CD8-positive, alpha-beta memory T cell (primary cell): ENCODE data around the gene ZBTB32. TPM values are rescaled to one million over a fixed set of nuclear protein-coding genes. Genes with fewer than 3 reads are reported as not detected.
"Not testable (repeated sequence)": the region's sequence is repeated elsewhere in the genome, so short reads cannot be mapped to it uniquely, and the experiment has no call there.

Experiments used
- CTCF ChIA-PET: fragments of 350-600 bp; sonication (Branson Sonifier 250); formaldehyde crosslinking; loops from one replicate; lab custom pipeline; 2021; ENCODE audit warnings: antibody characterized with exemption; lab: Charles Lee
- POLR2A ChIA-PET: fragments of 350-600 bp; sonication (Branson Sonifier 250); formaldehyde crosslinking; loops from one replicate; lab custom pipeline; 2021; ENCODE audit warnings: antibody characterized with exemption; lab: Charles Lee
- DNase-seq, 5 donors: peaks; one replicate each; pipeline versions ENCODE4 v3.0.0 to v3.0.0-alpha.2; 2020 to 2022; ENCODE audit warnings: mixed read lengths in 1 of 5
- H3K27ac ChIP-seq: one replicate; pipeline ENCODE4 v1.7.0; 2013; ENCODE audit warnings: low read depth, mild to moderate bottlenecking, low read length, moderate library complexity
- H3K27me3 ChIP-seq: 2 replicates; pipeline ENCODE4 v1.7.0; 2013; ENCODE audit warnings: low read length, mild to moderate bottlenecking; ENCODE audit not compliant: insufficient read depth, poor library complexity, severe bottlenecking
- H3K36me3 ChIP-seq: 2 replicates; pipeline ENCODE4 v1.7.0; 2013; ENCODE audit warnings: mild to moderate bottlenecking, low read length, moderate library complexity; ENCODE audit not compliant: insufficient read depth
- H3K4me1 ChIP-seq: 2 replicates; pipeline ENCODE4 v1.7.0; 2013; ENCODE audit warnings: mild to moderate bottlenecking, low read length, moderate library complexity; ENCODE audit not compliant: insufficient read depth
- H3K4me3 ChIP-seq: 2 replicates; pipeline ENCODE4 v1.7.0; 2013; ENCODE audit warnings: mild to moderate bottlenecking, low read length
- H3K9me3 ChIP-seq: 2 replicates; pipeline ENCODE4 v1.7.0; 2013; ENCODE audit warnings: mild to moderate bottlenecking, low read length
- H3K27ac Mint-ChIP-seq, 8 donors: one replicate each; pipeline ENCODE4 v1.8.0; 2020 to 2021; ENCODE audit warnings: mixed read lengths in 8 of 8, mild to moderate bottlenecking in 6 of 8, inconsistent platforms in 3 of 8, moderate library complexity in 3 of 8
- H3K27me3 Mint-ChIP-seq, 2 donors: one replicate each; pipeline ENCODE4 v1.8.0; 2020 to 2021; ENCODE audit warnings: mixed read lengths in 2 of 2, mild to moderate bottlenecking in 1 of 2, moderate library complexity in 1 of 2
- H3K36me3 Mint-ChIP-seq, 3 donors: one replicate each; pipeline ENCODE4 v1.8.0; 2020 to 2021; ENCODE audit warnings: mixed read lengths in 3 of 3, inconsistent platforms in 1 of 3, mild to moderate bottlenecking in 1 of 3
- H3K4me1 Mint-ChIP-seq, 3 donors: one replicate each; pipeline ENCODE4 v1.8.0; 2020 to 2021; ENCODE audit warnings: mixed read lengths in 3 of 3, inconsistent platforms in 1 of 3, mild to moderate bottlenecking in 1 of 3
- H3K4me3 Mint-ChIP-seq, 7 donors: one replicate each; pipeline ENCODE4 v1.8.0; 2020 to 2021; ENCODE audit warnings: mixed read lengths in 7 of 7, mild to moderate bottlenecking in 6 of 7, moderate library complexity in 4 of 7, inconsistent platforms in 2 of 7
- H3K9me3 Mint-ChIP-seq, 5 donors: one replicate each; pipeline ENCODE4 v1.8.0; 2020 to 2022; ENCODE audit warnings: mixed read lengths in 5 of 5, mild to moderate bottlenecking in 3 of 5, moderate library complexity in 2 of 5, inconsistent platforms in 1 of 5
- polyA plus RNA-seq: library from polyadenylated mRNA; unstranded; fragments of 300-500 nt; fragmentation: Illumina TruSeq; gene quantifications from one replicate; pipeline ENCODE4 v1.2.3, GENCODE V29; 2021
- total RNA-seq, 2 experiments: library from RNA; stranded (reverse); gene quantifications; one replicate each; pipeline ENCODE4 v1.2.3, GENCODE V29; 2021

ZBTB32 gene
- total and polyA plus RNA-seq, 3 experiments from 2014 or later, result 0.77 to 225 (median 223) TPM

- CTCF ChIA-PET, result interaction anchor here (0.7 to 1.4 kb wide), 3 partner anchors 13 to 17 kb away, joined by 3 to 4 read pairs (median 3); no protein-coding TSS in a partner anchor
- H3K27me3 ChIP-seq, result no peaks in the 10 kb centered on the region
- H3K4me1 Mint-ChIP-seq, result peaks cover 12 to 24% (median 12%) of the 10 kb centered on the region in 3 donors
- no peaks in the 10 kb centered on the region for H3K9me3 Mint-ChIP-seq
- no peaks in the 10 kb centered on the region for H3K27me3 Mint-ChIP-seq
- peak overlapping the region in 1 of 8 donors; percentile 75 for H3K27ac Mint-ChIP-seq
- peaks cover 63% of the 10 kb centered on the region for H3K36me3 ChIP-seq
- H3K36me3 Mint-ChIP-seq, result peaks cover 5 to 85% (median 8%) of the 10 kb centered on the region in 3 donors
- no peak overlapping the region for H3K4me3 Mint-ChIP-seq
- POLR2A ChIA-PET, result interaction anchor here (1.2 kb wide), 1 partner anchor 18 kb away, joined by 3 read pairs; the partner anchor contains the start of gene IGFLR1
- H3K27ac ChIP-seq, result no peak overlapping the region
- peaks cover 14% of the 10 kb centered on the region for H3K4me1 ChIP-seq
- no peak for DNase-seq
- H3K4me3 ChIP-seq, result no peak overlapping the region
- H3K9me3 ChIP-seq, result no peaks in the 10 kb centered on the region
Observed at GRCh38 chr19:35723671-35724070, 19.3 kb downstream of the ZBTB32 start.

DNA sequence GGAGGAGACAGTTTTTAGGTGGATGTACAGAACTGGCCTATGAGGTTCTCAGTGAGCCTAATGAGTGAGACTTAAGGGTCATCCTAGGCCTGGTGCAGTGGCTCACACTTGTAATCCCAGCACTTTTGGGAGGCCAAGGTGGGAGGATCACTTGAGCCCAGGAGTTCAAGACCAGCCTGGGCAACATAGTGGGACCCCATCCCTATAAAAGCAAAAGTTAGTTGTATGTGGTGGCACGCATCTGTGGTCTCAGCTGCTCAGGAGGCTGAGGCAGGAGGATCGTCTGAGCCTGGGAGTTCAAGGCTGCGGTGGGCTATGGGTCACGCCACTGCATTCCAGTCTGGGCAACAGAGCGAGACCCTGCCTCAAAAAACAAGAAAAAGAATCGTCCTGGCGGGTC lies 19.8 kb downstream of the ZBTB32 start:
- not testable (repeated sequence) for H3K4me3 Mint-ChIP-seq, H3K9me3 Mint-ChIP-seq, H3K27ac ChIP-seq, H3K4me3 ChIP-seq, H3K4me1 ChIP-seq, H3K9me3 ChIP-seq, H3K27me3 Mint-ChIP-seq, DNase-seq, H3K27me3 ChIP-seq
- Mint-ChIP-seq H3K36me3 (peaks cover 5 to 89% (median 10%) of the 10 kb centered on the region in 3 donors), H3K4me1 (peaks cover 9 to 20% (median 11%) of the 10 kb centered on the region in 3 donors), H3K27ac (peak overlapping the region in 1 of 8 donors; percentile 75)
- H3K36me3 ChIP-seq, result peaks cover 68% of the 10 kb centered on the region
- ChIA-PET CTCF (interaction anchor here (1.4 kb wide), 1 partner anchor 12 kb away, joined by 3 read pairs; no protein-coding TSS in a partner anchor), POLR2A (interaction anchor here (1.2 kb wide), 1 partner anchor 18 kb away, joined by 3 read pairs; the partner anchor contains the start of gene IGFLR1)

DNA sequence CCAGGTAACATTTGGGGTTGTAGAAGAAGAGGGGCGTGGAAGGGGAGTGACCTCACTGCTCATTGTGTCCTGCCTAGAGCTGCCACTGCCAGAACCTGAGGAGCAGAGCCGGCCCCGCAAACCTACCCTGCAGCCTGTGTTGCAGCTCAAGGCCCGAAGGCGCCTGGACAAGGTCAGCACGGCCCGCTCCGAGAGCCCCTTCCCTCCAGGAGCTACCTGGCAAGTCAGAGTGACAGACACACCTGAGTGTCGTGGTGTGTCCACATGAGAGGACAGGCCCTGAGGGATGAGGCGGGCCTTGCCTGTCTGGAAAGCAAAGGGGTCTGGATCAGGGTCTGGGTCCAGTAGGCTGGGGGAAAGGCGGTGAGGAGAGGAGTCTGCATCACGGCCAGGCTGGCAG lies 20.2 kb downstream of the ZBTB32 start:
- H3K4me1 Mint-ChIP-seq, result peaks cover 5 to 15% (median 6%) of the 10 kb centered on the region in 3 donors
- Histone ChIP-seq H3K36me3 (peaks cover 72% of the 10 kb centered on the region), H3K4me3 (no peak overlapping the region), H3K4me1 (peaks cover 5% of the 10 kb centered on the region), H3K9me3 (no peaks in the 10 kb centered on the region), H3K27ac (no peak overlapping the region), H3K27me3 (no peaks in the 10 kb centered on the region)
- POLR2A ChIA-PET, result interaction anchor here (1.2 kb wide), 1 partner anchor 17 kb away, joined by 3 read pairs; the partner anchor contains the start of gene IGFLR1
- H3K4me3 Mint-ChIP-seq, result no peak overlapping the region
- no peaks in the 10 kb centered on the region for H3K9me3 Mint-ChIP-seq
- no peak for DNase-seq
- peaks cover 5 to 91% (median 14%) of the 10 kb centered on the region in 3 donors for H3K36me3 Mint-ChIP-seq
- H3K27me3 Mint-ChIP-seq, result no peaks in the 10 kb centered on the region
- CTCF ChIA-PET, result interaction anchor here (1.4 kb wide), 1 partner anchor 12 kb away, joined by 3 read pairs; no protein-coding TSS in a partner anchor
- H3K27ac Mint-ChIP-seq, result peak overlapping the region in 1 of 8 donors; percentile 75

GRCh38 chr19:35725216-35725861 lies 21.0 kb downstream of the ZBTB32 start:
- Histone ChIP-seq H3K4me1 (no peaks in the 10 kb centered on the region), H3K4me3 (no peak overlapping the region), H3K27me3 (no peaks in the 10 kb centered on the region), H3K9me3 (no peaks in the 10 kb centered on the region), H3K27ac (no peak overlapping the region), H3K36me3 (peaks cover 80% of the 10 kb centered on the region)
- H3K4me3 Mint-ChIP-seq, result no peak overlapping the region
- H3K9me3 Mint-ChIP-seq, result no peaks in the 10 kb centered on the region
- ChIA-PET CTCF (no interaction called here), POLR2A (no interaction called here)
- H3K36me3 Mint-ChIP-seq, result peaks cover 5 to 91% (median 15%) of the 10 kb centered on the region in 3 donors
- DNase-seq, result no peak
- peaks cover 1 to 11% (median 4%) of the 10 kb centered on the region in 3 donors for H3K4me1 Mint-ChIP-seq
- H3K27me3 Mint-ChIP-seq, result no peaks in the 10 kb centered on the region
- peak overlapping the region in 2 of 8 donors; percentile 58 to 74 for H3K27ac Mint-ChIP-seq

DNA sequence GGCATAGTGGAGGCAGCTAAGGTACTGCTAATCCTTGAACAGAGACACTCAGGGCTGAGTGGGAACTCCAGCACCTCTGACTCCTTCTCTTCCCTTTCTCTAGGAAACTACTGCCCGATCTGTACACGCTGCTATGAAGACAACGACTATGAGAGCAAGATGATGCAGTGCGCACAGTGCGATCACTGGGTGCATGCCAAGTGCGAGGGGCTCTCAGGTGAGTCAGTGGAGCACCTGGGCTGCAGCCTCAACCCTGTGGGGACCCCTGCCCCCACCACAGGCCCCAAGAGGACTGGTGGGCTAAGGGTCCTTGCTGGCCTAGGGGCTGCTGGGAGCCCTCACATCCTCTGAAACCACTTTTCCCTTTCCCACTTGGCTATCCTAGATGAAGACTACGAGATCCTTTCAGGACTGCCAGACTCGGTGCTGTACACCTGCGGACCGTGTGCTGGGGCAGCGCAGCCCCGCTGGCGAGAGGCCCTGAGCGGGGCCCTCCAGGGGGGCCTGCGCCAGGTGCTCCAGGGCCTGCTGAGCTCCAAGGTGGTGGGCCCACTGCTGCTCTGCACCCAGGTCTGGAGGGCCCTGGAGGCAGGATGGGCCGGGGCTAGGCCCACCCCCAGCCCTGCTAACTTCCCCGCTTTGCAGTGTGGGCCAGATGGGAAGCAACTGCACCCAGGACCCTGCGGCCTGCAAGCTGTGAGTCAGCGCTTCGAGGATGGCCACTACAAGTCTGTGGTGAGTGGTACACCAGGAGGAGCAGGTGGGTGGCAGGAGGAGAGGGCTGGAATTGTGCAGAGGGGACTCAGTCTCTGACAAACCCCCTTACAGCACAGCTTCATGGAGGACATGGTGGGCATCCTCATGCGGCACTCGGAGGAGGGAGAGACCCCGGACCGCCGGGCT lies 22.9 kb downstream of the ZBTB32 start:
- H3K27me3 ChIP-seq, result no peaks in the 10 kb centered on the region
- Mint-ChIP-seq H3K4me3 (no peak overlapping the region), H3K9me3 (no peaks in the 10 kb centered on the region), H3K36me3 (peaks cover 5 to 94% (median 16%) of the 10 kb centered on the region in 3 donors), H3K4me1 (peaks cover 0 to 7% (median 4%) of the 10 kb centered on the region in 3 donors), H3K27me3 (no peaks in the 10 kb centered on the region), H3K27ac (no peak overlapping the region)
- H3K36me3 ChIP-seq, result peaks cover 87% of the 10 kb centered on the region
- H3K27ac ChIP-seq, result no peak overlapping the region
- CTCF ChIA-PET, result interaction anchor here (1.1 to 1.4 kb wide), 2 partner anchors 10 to 17 kb away, joined by 3 to 5 read pairs; no protein-coding TSS in a partner anchor
- DNase-seq, result no peak
- no peaks in the 10 kb centered on the region for H3K9me3 ChIP-seq
- POLR2A ChIA-PET, result interaction anchor here (0.8 to 1.5 kb wide), 3 partner anchors 9 to 21 kb away, joined by 3 to 5 read pairs (median 3); partner anchors contain the start of gene LIN37
- no peaks in the 10 kb centered on the region for H3K4me1 ChIP-seq
- no peak overlapping the region for H3K4me3 ChIP-seq

DNA sequence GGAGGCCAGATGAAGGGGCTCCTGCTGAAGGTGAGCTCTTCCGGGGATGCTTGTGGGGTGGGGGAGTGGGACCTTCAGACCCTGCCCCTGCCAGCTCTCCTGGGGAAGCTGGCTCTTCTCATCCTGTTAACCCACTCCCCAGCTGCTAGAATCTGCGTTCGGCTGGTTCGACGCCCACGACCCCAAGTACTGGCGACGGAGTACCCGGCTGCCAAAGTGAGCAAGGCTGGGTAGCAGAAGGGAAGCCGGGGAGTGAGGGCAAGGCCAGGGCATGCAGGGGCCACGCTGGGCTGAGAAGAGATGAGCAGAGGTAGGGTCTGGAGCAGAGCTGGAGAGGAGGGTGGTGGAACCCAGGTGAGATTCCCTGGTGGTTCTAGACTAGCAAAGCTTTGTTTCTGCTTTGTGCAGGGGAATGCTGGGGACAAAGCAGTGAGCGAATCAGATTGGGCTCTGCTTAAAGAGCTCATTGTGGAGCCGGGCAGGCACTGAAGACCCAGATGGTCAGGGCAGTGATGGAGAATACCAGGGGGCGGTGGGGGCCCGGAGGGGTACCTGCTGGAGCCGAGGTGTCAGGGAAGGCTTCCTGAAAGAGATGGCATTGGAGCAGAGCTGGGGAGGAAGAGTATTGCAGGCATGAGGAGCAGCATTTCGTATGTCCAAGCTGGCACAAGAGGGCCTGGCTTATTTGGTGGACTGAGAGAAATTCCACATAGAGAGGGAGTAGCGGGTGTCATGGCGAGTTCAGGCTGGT lies 23.8 kb downstream of the ZBTB32 start:
- Mint-ChIP-seq H3K4me3 (peak overlapping the region in 2 of 7 donors; percentile 32 to 34), H3K27ac (peak overlapping the region in 1 of 8 donors; percentile 86)
- POLR2A ChIA-PET, result interaction anchor here (0.9 to 1.5 kb wide), 2 partner anchors 9 to 20 kb away, joined by 3 to 5 read pairs; partner anchors contain the start of gene LIN37

GRCh38 chr19:35729021-35729420 lies 24.7 kb downstream of the ZBTB32 start:
- Histone ChIP-seq H3K9me3 (no peaks in the 10 kb centered on the region), H3K36me3 (peaks cover 70% of the 10 kb centered on the region), H3K4me1 (no peaks in the 10 kb centered on the region), H3K27me3 (no peaks in the 10 kb centered on the region), H3K4me3 (no peak overlapping the region), H3K27ac (no peak overlapping the region)
- CTCF ChIA-PET, result interaction anchor here (1.4 kb wide), 2 partner anchors 11 to 15 kb away, joined by 3 to 4 read pairs; no protein-coding TSS in a partner anchor
- Mint-ChIP-seq H3K27ac (no peak overlapping the region), H3K4me3 (no peak overlapping the region), H3K9me3 (no peaks in the 10 kb centered on the region), H3K4me1 (peaks cover 0 to 5% (median 0%) of the 10 kb centered on the region in 3 donors), H3K27me3 (no peaks in the 10 kb centered on the region), H3K36me3 (peaks cover 6 to 86% (median 15%) of the 10 kb centered on the region in 3 donors)
- POLR2A ChIA-PET, result no interaction called here
- DNase-seq, result no peak

More for the DNA sequence above, 23.8 kb downstream of the ZBTB32 start:
- Mint-ChIP-seq H3K27me3 (no peaks in the 10 kb centered on the region), H3K36me3 (peaks cover 5 to 88% (median 16%) of the 10 kb centered on the region in 3 donors), H3K4me1 (peaks cover 0 to 5% (median 3%) of the 10 kb centered on the region in 3 donors), H3K9me3 (no peaks in the 10 kb centered on the region)
- no peak overlapping the region for H3K4me3 ChIP-seq
- H3K36me3 ChIP-seq, result peaks cover 79% of the 10 kb centered on the region
- no peaks in the 10 kb centered on the region for H3K9me3 ChIP-seq
- H3K27ac ChIP-seq, result no peak overlapping the region
- no peak for DNase-seq
- no peaks in the 10 kb centered on the region for H3K27me3 ChIP-seq
- CTCF ChIA-PET, result interaction anchor here (1.1 to 1.4 kb wide), 2 partner anchors 9 to 16 kb away, joined by 3 to 5 read pairs; no protein-coding TSS in a partner anchor
- H3K4me1 ChIP-seq, result no peaks in the 10 kb centered on the region
